SKM-1 (cell line): ENCODE results near the gene RET.

Experiments used
- DNase-seq: peaks from one replicate; lab custom pipeline; 2025; ENCODE audit not compliant: unreplicated experiment; lab: John Stamatoyannopoulos, UW

The RET gene

DNA sequence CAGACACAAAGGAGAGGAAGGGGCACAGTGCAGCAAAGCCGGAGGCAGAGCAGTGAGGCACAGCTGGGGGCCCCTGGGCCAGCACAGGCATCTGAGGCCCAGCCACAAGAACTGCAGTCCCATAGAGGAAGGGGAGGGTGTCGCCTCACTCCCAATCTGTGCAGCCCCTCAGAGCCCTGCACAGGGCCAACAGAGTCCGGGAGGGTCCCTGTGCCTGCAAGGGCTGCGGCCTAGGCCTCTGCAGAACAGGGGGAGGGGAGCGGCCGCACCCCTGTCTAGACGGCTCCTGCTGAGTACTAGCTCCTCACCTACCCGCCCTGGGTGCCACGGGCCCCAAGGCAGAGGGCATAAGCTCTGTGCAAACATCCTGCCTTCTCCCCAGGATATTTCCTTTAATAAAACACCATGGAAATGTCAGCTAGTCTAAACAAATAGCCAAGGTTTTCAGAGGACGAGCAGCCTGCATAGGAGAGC, 32.4 kb upstream of the RET start:
- DNase-seq, result no peak

DNA sequence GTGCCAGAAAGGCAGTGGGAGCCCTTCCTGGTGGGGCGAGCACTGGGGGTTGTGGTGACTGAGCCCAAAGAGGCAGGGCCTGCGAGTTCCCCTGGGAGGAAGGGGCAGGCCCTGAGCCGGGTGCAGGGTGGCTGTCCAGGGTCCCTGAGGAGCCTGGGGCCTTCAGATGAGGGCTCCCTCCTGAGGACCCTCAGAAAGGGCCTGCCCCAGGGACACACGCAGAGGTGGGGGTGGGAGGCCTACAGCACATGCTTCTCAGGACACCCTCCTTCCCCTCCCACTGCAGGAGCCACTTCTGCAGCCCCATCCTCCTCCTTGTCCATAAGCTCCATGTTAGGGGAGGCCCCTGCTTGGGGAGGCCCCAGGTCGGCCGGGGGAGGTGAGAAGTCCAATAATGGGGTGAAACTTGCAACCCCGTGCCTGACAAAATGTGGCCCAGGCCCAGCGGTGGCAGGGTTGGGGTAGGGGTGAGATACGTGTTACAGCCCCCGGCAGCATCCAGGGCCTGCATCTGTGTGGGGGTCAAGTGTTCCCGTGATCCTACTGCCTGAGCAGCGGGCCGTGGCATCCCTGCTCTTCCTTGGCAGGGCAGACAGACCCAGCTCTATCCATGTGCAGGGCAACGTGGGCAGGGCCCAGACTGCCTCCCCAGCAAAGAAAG, 31.8 kb upstream of the RET start:
- DNase-seq, result no peak

DNA sequence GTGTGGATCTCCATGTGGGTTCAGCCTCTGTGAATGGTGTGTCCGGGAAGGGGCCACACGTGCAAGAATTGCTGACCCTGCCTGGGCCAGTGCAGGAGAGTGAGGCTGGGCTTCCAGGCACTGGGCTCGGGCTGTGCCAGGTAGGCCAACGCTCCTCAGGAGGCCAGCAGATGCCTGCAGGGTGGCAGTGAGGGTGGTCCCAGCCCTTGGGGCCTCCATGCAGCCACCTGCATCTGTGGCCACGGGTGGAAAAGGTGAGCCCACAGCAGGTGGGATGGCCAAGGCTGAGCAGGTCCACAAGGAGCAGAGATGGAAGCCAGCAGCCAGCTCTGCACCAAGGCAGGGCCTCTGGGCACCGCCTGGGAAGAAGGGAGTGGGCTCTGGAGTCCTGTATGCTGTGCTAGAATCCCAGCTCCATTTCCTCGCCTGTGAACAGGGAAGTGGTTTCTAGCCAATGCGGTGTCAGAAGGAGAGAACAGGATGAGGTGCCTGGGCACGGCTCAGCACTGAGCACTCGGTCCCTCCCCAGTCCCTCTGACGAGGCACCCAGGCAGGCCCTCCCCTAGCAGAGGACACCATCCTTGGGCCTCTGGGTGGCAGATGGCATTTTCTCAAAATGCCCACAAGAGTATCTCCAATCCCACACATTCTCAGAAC, 31.1 kb upstream of the RET start:
- DNase-seq, result no peak

GRCh38 chr10:43046288-43046991, 30.4 kb upstream of the RET start:
- DNase-seq, result no peak

GRCh38 chr10:43047288-43047970, 29.4 kb upstream of the RET start:
- no peak for DNase-seq

DNA sequence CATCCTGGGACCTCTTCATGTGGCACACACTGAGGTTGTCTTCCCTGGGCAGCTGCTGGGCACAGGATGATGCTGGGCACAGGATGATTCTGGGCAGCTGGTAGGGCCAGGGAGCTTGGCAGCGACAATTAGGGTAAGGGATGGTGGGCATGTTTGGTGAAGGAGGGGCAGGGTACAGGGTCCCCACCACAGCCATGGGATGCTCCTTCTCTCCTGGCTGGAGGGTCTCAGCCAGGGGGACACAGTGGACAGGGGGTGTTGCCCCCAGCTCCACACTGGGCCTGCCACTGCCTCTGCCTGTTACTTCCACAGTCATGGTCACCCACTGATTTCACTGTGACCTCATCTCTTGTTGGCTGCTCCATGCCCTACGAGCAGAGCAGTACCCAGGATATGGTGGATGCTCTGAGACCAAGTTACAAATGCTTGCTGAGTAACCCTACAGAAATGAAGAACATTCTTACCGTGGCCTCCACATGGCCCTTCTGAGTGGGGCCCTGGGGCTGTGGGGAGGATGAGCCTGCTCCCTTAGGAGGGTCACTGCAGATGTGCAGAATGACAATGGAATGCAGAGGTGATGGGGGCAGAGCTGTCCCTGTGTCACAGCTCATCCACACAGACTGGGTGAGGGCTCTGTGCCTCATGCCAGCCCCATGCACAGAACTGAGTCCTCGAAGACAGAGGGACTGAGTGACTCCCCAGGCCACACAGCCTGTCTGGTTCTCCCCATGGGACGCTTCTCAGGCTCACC, 28.4 kb upstream of the RET start:
- no peak for DNase-seq

DNA sequence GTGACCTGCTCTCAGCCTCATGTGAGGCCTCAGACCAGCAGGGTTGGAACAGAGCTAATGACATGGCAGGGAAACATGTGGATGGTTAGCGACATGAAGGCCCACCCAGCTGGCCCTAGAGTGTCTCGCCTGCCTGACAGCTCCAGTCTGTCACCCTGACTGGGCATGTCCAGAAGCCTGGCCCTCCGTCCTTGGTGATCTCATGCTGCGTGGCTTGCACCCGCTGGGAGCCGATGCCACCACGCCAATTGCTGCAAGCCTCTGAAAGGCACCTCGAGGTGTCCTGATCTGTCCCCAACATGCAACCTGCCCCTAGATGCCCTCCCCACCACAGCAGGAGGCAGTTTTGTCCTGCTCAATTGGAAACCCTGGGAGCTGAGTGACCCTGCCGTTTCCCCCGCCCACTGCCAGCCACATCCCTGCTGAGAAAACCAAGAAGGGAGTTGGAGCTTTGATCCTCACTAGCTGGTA, 27.8 kb upstream of the RET start:
- DNase-seq, result no peak

DNA sequence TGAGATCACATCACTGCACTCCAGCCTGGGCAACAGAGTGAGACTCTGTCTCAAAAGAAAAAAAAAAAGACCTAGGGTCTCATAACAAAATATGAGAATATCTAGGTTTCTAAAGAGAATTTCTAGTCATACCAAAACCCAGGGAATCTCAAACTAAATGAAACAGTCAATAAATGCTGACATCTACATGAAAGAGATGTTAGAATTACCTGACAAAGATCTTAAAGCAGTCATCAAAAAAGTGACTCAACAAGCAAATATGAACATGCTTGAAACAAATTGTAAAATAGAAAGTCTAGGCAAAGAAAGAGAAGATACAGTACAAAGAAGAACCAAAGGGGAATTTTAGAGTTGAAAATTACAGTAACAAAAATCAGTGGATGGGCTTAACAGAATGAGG, 26.9 kb upstream of the RET start:
- no peak for DNase-seq

DNA sequence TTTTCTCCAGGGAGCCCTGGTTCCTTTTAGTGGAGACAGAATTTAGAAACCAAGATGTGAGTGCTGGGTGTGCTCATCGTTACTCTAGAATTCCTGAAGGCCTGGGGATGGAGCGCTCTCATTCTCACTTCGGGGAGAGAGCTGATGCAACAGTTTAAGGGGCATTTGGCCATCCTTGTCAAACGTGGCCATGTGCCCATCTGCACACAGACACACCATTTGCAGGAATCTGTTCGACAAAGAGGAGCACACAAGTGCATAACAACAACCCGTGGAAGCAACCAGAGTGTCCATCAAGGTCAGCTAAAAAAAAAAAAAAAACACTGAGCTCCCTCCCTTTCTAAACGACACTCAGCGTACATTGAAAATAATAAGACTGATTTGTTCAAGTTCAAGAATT, 23.0 kb upstream of the RET start:
- no peak for DNase-seq

GRCh38 chr10:43054593-43054992, 22.3 kb upstream of the RET start:
- DNase-seq, result no peak

DNA sequence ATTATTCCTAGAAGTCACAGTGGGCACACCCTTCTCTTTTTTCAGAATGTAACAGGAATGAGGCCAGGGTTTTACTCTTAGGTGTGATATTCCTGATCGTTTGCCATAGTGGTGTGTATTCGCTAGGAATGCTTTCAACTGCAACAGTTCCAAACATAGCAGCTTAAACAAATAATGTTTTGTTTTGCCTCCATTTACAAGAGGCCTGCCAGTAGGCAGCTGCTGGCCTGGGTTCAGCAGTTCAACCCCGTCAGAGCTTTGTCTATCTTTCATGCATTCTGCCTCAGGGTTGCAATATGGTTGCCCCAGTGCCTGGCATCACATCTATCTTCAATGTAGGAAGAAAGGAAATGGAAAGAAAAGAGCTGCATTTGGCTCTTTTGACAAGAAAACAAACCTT, 21.7 kb upstream of the RET start:
- no peak for DNase-seq

GRCh38 chr10:43055991-43056567, 20.8 kb upstream of the RET start:
- DNase-seq, result no peak

GRCh38 chr10:43056568-43057011, 20.3 kb upstream of the RET start:
- DNase-seq, result no peak

DNA sequence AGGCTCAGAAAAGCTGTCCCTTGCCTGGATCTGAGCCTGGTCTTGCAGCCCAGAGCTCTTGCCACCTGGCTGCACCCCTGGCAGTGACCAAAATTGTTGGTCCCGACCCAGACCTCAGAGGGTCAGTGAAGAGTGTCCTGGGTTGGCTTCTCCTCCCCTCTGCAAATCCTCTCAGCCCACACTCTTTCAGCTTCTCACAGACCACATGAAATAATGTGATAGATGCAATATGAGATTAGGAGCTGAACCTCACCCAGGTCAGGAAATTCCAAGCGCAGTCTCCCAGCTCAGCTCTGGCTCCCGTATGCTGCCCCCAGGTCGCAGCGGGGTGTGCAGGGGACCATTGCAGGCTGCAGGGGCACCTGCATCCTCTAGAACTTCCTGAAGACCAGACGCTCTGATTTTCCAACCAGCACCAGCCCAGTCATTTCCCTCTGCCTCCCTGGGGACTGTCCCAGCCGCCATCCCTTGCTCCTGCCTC, 19.6 kb upstream of the RET start:
- no peak for DNase-seq

DNA sequence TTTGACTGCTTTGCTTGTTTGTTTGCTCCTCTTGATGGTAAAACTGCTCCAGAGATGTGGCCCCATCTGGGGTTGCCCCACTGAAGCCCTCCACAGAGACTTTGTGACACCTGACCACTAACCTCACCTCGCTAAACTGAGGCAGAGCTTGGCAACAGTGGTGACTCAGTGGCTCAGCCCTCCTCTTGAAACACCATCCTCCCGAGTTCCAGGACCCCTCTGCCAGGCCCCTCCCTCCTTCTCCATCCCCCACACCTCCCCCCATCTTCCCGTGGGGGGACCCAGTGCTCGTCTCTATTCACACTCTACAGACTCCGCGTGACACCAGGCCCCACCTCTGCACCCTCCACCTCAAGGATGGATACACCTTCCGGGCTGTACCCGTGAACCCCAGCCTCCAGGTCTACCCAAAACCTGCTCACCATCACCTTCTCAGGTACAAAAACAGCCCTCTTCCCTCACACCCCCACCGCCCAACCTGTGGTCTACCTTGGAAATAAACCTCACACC, 19.0 kb upstream of the RET start:
- no peak for DNase-seq

DNA sequence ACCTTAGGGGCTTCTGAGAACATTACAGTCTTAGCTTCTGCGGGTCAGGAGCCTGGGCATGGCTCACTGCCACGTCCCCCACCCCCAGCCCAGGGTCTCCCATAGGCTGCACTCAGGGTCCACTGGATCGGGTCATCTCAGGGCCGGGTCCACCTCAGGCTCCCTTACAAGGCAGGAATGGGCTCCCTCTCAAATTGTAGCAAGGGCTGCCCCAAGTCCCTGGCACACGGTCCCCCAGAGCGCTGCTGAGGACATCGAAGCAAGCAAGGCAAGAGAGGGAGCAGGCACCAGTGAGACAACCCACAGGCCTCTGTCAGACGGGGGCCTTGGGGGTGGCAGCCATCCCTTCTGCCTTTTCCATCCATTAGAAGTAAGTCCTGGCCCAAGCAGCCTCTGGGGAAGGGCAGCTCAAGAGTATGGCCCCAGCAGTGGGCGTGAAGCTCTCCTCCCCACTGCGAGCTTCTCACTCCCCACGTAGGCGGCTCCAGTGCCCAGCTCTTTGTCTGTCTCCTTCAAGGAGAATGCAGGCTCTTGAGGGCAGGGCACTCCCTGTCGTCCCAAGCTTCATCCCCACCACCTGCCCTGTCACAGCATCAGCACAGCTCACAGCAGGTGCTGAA, 18.0 kb upstream of the RET start:
- no peak for DNase-seq

GRCh38 chr10:43059336-43059720, 17.5 kb upstream of the RET start:
- no peak for DNase-seq

DNA sequence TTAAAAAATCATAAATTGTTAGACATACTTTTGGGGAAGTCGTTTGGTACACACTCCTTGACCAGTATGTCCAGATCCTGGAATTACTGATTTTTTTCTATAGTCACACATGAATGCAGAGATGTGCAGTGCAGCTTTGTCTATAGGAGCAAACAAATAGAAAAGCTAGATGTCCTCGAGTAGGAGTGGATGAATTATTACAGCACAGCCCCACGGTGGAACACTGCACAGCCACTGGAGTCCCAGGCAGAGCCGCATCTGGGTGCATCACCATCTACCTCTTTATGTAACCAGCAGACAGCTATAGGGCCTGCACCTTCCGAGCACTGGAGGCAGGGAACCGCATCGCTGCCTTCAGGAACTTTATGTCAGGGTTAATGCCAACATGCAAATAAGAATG, 17.0 kb upstream of the RET start:
- DNase-seq, result no peak

DNA sequence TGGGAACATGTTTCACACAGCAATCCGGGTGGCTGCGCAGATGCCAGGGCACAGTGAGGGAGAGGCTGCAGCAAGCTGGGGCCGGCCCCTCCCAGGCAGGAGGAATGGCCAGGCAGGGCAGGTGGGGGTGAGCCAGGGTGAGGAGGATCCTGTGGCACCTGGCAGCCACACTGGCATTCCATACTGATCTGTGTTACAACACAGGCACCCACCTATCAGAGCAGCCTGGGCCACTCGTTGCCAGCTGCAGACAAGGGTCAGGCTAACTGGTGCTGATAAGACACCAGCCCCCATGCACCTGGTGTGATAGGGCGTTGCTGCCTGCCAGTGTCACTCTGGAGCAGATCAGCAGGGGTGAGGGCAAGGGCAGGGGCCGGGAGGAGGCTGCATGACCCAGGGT, 16.6 kb upstream of the RET start:
- no peak for DNase-seq

DNA sequence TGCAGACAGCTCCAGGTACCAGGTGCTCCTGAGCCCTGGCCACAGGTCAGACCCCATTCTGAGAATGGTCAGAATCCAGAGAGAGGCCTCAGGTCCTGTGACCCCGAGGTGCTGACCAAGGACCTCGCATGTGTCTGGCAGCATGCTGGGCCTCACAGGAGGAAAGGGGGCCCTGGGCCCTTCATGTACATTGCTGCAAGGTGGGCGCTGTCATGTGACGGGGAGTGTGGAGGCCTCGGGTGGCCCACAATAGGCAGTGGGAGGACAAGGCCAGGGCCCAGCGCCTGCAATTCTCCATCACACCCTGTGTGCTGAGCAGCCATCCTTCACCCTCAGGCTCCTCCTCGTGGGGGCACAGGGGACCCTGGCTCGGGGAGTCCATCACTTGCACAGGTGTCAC, 15.5 kb upstream of the RET start:
- DNase-seq, result no peak
